ENCODE results near the gene GALNS. TPM values are rescaled to one million over a fixed set of nuclear protein-coding genes. Genes with fewer than 3 reads are reported as not detected.

GALNS gene
- total RNA-seq, 2 donors from 2014 or later, result 8.8 to 48.8 TPM

DNA sequence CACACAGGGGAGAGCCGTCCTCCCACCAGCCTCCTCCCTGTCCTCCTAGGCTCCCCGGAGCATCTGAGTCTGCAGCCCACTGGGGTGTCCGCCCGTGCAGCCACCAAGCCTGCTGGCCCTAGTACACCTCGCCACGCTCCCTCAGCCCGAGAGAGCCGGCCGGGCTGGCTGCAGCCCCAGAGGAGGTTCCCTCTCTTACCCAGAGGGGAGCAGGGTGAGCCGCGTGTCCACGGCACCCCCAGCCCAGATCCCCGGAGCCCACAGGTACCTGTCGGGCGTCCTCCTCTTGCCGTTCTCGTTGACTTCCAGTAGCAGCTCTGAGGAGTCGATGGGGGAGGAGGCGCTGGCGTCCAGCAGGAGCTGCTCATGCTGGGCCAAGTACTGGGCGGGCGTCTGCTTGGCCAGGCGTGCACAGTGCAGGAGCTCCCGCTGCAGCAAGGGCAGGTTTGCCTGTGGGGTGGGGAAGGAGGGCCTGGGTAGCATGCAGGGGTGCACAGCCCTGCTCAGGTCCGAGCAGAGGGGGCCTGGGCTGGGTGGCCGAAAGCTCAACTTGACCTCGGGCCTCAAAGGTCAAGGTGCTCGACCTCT, 29.0 kb upstream of the GALNS start:
- Histone ChIP-seq H3K27me3 (no peaks in the 10 kb centered on the region), H3K4me1 (no peaks in the 10 kb centered on the region), H3K27ac (no peak overlapping the region), H3K36me3 (replicated peaks in 1 of 2; ENCODE audit: insufficient read depth in 1 of 2, low read depth in 2 of 2) (no peaks in the 10 kb centered on the region), H3K9me3 (no peaks in the 10 kb centered on the region), H3K4me3 (no peak overlapping the region)
- WGBS, 2 donors, result 88 to 92% methylated on average over 16 to 21 of the region's 28 CpGs
- DNase-seq, result no peak
- no peak for ATAC-seq
- TF ChIP-seq POLR2A (IDR thresholded peaks at IDR 0.05), result no peak
- TF ChIP-seq, protein P1, sequence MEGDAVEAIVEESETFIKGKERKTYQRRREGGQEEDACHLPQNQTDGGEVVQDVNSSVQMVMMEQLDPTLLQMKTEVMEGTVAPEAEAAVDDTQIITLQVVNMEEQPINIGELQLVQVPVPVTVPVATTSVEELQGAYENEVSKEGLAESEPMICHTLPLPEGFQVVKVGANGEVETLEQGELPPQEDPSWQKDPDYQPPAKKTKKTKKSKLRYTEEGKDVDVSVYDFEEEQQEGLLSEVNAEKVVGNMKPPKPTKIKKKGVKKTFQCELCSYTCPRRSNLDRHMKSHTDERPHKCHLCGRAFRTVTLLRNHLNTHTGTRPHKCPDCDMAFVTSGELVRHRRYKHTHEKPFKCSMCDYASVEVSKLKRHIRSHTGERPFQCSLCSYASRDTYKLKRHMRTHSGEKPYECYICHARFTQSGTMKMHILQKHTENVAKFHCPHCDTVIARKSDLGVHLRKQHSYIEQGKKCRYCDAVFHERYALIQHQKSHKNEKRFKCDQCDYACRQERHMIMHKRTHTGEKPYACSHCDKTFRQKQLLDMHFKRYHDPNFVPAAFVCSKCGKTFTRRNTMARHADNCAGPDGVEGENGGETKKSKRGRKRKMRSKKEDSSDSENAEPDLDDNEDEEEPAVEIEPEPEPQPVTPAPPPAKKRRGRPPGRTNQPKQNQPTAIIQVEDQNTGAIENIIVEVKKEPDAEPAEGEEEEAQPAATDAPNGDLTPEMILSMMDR (IDR thresholded peaks at IDR 0.05), result no peak
- intact Hi-C loops (cut with DNase I), result no loop called here

DNA sequence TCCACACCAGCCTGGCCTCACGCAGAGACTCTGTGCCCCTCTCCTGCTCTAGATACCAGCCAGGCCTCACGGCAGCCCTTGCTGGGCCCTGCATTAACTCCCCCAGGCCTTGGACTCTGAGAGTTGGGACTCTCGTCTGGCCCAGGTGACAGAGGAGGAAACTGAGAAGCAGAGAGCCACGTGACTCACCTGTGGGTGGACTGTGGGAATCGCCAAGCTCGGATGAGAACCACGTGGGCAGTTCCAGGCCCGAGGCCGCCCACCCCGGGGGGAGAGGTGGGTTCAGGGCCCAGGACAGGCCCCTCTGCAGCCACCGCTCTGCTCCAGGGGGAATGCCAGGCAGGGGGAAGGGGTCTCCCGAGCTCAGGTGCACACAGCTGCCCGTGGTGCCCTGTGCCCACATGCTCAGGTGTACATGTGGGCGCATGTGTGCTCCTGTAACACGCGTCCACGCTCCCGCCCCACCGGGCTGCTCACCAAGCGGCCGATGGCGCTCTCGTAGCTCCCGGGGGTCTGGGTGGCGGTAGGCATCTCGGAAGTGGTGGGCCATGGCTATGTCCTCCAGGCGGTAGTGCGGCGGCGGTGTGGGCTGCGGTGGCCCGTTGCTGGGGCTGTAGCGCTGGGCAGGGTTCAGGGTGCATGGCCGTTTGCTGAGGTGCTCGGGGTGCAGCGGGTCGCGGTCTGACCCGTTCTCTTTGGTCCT, 28.0 kb upstream of the GALNS start:
- WGBS, 2 donors, result 92% methylated on average over 27 to 39 of the region's 39 CpGs
- Histone ChIP-seq H3K27me3 (no peaks in the 10 kb centered on the region), H3K9me3 (no peaks in the 10 kb centered on the region), H3K27ac (no peak overlapping the region), H3K4me3 (no peak overlapping the region), H3K4me1 (no peaks in the 10 kb centered on the region), H3K36me3 (replicated peaks in 1 of 2; ENCODE audit: insufficient read depth in 1 of 2, low read depth in 2 of 2) (no peaks in the 10 kb centered on the region)
- DNase-seq, result no peak
- ATAC-seq, result no peak
- no peak for TF ChIP-seq POLR2A (IDR thresholded peaks at IDR 0.05)
- TF ChIP-seq, protein P1 (IDR thresholded peaks at IDR 0.05), result no peak
- intact Hi-C loops (cut with DNase I), result no loop called here

DNA sequence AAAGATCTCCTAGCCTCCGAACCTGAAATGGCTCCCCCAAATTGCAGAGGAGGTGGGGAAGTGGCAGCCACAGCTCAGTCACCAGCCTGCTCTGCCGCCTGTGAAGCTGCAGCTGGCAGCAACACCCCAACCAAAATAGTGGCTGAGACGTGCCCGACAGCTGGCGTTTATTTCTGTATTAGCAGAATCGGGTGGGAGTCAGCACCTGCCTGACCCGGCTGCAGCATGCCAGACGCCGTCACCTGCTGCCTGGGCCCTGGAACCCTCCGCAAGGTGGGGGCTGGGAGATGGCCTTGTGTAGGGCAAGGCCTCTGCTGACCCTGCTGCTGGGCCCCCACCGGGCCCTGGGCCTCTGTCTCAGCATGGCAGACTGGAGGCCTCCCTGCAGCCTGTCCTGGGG, 27.2 kb upstream of the GALNS start:
- H3K4me1 ChIP-seq, result no peaks in the 10 kb centered on the region
- H3K4me3 ChIP-seq, result no peak overlapping the region
- WGBS, 2 donors, result 91 to 100% methylated on average over 1 to 7 of the region's 11 CpGs
- DNase-seq (no peak), ATAC-seq (no peak)
- peaks cover 2 to 4% of the 10 kb centered on the region in 2 donors for H3K36me3 ChIP-seq (replicated peaks in 1 of 2; ENCODE audit: insufficient read depth in 1 of 2, low read depth in 2 of 2)
- no peak overlapping the region for H3K27ac ChIP-seq
- H3K27me3 ChIP-seq, result no peaks in the 10 kb centered on the region
- TF ChIP-seq POLR2A (IDR thresholded peaks at IDR 0.05), result no peak
- TF ChIP-seq, protein P1 (IDR thresholded peaks at IDR 0.05), result no peak
- H3K9me3 ChIP-seq, result no peaks in the 10 kb centered on the region
- intact Hi-C loops (cut with DNase I), result no loop called here

DNA sequence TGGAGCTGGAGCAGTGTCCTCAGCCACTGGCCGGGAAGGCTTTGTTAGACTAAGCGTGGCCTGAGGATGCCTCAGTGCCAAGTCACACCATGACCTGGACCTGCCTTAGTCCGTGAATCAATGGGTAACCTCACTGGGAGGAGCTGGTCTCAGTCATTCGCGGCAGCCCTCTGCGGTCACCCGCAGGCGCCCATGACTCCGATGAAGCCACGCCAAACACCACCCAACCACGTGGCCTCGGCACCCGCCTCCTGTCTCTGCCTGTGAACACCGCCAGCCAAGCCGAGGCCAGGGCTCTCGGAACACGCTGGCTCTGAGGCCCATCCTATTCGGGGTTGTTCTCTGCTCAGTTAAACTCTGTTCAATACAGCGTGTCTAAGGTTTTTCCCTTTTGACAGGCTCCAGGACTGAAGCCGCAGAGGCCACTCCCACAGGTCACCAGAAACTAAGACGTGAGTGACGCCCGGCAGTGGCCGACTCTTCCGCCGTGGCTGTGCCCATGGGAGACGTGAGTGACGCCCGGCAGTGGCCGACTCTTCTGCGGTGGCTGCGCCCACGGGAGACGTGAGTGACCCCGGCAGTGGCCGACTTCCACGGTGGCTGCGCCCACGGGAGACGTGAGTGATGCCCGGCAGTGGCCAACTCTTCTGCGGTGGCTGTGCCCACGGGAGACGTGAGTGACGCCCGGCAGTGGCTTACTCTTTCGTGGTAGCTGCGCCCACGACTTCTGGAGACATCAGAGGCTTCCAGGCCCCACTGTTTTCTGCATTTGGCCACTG, 26.6 kb upstream of the GALNS start:
- H3K36me3 ChIP-seq (replicated peaks in 1 of 2; ENCODE audit: insufficient read depth in 1 of 2, low read depth in 2 of 2), result peaks cover 4% of the 10 kb centered on the region in 2 donors
- H3K4me1 ChIP-seq, result no peaks in the 10 kb centered on the region
- H3K27me3 ChIP-seq, result no peaks in the 10 kb centered on the region
- 93 to 94% methylated on average over 24 to 49 of the region's 49 CpGs for WGBS, 2 donors
- TF ChIP-seq, protein P1 (IDR thresholded peaks at IDR 0.05), result no peak
- TF ChIP-seq POLR2A (IDR thresholded peaks at IDR 0.05), result no peak
- intact Hi-C loops (cut with DNase I), result no loop called here
- H3K4me3 ChIP-seq, result no peak overlapping the region
- H3K27ac ChIP-seq, result no peak overlapping the region
- no peak for ATAC-seq
- no peaks in the 10 kb centered on the region for H3K9me3 ChIP-seq
- no peak for DNase-seq
